ENCODE results near the gene GP1BB.
"Not testable (repeated sequence)": the region's sequence is repeated elsewhere in the genome, so short reads cannot be mapped to it uniquely, and the experiment has no call there.

- TF ChIP-seq CTCF, POLR2A (IDR thresholded peaks at IDR 0.05): not testable (repeated sequence)
These were observed 25.5 kb upstream of the GP1BB start for GRCh38 chr22:19697871-19698270.

Data from tibial nerve (tissue), 3 donors.